GM18868 (cell line): ENCODE data around the gene TEX52.

Source experiments
- ATAC-seq: cut with Tn5 transposase; IDR thresholded peaks from one replicate; pipeline ENCODE4 v1.9.1; 2021; ENCODE audit warnings: mild to moderate bottlenecking, moderate library complexity; ENCODE audit not compliant: unreplicated experiment

Gene TEX52

DNA sequence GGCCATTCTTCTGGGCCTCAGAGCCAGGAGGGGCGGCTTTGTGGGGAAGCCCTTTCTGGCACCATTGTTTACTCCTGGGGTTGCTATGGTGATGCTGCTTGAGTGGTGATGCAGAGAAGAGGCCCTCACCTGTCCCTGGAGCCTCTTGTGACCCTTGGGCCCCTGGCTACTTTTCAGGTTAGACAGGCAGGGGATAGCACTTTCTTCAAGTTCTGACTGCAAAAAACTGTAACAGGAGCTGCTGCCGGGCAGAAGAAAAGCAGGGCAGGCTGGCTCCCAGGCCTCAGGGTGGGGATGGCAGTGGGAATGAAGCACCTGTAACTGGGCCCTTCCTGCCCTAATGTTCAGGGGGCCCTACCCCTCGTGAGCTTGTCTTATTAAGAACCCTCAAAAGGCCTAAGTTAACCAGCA, at the start of gene TEX52:
TSS of gene TEX52 (minus strand) at position 19 of the 411 bp plus-strand sequence. CDS start at position 6, 13 bp downstream.
- no peak for ATAC-seq

DNA sequence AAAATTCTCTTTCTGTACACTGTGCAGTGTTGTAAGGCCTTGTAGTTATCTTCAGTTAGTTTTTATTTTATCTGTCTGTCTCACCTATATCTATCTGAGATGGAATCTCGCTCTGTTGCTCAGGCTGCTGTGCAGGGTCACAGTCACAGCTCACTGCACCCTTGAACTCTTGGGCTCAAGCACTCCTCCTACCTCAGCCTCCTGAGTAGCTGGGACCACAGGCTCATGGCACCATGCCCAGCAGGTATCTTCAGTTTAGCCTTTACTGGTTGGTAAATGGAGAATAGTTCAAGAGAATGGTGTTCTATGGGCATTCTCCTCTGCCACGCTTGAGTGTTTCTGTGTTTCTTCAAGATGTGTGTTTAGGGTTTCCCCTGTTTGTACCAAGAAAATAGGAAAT, 47.4 kb upstream of the TEX52 start:
- ATAC-seq, result no peak

DNA sequence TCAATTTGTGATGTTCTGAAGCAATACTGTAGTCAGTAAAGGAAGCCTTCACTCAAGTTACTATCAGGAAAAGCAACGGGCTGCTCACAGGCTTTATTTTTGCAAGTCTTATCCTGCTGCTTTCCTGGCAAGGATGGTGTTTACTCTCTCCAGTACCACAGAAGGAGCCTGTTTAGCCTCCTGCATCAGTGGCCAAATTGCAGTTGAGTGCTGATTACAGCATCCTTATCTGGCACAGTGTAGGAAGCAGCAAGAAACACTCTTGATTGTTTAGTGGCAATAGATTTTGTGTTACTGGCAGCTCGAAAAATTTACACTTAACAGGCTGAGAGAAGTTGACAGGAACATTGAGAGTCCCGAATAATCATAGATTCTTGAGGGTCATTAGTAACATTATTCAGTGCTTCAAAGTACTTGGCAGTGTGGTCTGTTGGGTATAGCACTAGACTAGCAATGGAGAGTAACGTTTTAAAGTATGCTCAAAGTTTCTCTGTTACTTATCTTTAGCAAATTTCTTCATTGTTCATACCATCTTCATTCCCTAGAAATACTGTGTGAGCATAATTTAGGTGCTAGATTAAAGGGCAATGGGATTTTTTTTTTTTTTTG, 45.5 kb upstream of the TEX52 start:
- no peak for ATAC-seq

DNA sequence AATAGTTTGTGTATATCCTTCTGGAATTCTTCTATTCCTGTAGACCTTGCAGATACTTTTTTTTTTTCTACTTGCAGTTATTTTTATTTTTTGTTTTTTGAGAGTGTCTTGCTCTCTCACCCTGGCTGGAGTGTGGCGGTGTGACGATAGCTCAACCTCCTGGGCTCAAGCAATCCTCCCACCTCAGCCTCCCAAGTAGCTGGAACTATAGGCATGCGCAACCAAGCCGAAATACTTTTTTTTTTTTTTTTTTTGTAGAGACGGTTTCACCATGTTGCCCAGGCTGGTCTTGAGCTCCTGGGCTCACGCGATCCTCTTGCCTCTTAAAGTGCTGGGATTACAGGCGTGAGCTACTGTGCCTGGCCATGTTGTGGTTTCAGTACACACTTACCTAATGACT, 43.8 kb upstream of the TEX52 start:
- ATAC-seq, result no peak

DNA sequence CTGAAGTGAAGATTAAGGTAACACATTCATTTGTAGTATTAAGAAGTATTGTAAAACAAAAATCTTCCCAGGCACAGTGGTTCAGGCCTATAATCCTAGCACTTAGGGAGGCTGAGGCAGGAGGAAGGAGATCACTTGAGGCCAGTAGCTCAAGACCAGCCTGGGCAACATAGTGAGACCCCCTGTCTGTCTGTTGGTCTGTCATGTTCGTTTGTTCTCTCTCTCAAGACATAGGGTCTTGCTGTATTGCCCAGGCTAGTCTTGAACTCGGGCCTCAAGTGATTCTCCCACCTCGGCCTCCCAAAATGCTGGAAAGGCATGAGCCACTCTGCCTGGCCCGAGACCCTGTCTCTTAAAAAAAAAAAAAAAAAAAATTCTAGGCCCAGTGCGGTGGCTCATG, 40.6 kb upstream of the TEX52 start:
- no peak for ATAC-seq

DNA sequence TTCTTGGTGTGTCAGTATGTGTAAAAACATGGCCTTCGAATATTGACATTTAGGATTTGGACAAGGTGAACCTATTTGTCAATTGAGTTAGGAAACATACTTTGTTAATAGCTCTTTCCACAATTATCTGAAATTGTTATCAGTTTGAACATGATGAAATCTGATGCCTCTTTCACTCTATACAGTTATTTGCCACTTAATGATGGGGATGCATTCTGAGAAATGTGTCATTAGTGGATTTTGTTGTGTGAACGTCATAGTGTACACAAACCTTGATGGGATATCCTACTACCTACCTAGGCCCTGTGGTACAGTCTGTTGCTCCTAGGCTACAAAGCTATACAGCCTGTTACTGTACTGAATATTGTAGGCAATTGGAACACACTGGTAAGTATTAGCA, 38.7 kb upstream of the TEX52 start:
- ATAC-seq, result no peak

DNA sequence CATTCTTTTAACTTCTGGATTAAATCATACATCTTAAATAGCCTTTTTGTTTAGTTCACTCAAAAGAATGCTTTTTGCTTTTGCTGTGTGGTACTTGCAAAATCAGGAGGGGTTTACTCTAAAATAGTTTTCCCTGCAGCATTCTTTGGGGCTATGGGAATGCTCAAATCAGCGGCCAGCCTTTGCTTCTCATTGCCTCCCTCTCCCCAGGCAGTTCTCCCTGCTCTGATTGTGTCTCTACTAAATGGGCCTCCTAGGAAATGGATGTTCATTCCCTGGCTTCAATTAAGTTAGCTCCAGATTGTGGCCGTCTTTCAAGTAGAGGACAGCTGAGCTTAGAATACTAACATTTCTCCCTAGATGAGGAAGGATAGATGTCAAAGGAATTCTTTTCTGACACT, 38.2 kb upstream of the TEX52 start:
- ATAC-seq, result no peak

DNA sequence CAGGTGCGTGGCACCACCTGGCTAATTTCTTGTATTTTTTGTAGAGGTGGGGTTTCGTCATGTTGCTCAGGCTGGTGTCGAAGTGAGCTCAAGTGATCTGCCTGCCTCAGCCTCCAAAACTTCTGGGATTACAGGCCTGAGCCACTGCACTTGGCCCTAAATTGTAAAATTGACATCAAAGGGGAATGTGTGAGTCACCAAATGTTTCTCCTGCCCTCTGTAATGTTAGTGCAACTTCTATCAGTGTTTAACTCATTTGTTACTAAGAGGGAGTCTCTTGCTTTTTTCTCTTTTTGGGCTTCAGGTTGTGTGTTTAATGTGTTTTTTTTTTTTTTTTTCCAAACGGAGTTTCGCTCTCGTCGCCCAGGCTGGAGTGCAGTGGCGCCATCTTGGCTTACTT, 36.2 kb upstream of the TEX52 start:
- no peak for ATAC-seq

DNA sequence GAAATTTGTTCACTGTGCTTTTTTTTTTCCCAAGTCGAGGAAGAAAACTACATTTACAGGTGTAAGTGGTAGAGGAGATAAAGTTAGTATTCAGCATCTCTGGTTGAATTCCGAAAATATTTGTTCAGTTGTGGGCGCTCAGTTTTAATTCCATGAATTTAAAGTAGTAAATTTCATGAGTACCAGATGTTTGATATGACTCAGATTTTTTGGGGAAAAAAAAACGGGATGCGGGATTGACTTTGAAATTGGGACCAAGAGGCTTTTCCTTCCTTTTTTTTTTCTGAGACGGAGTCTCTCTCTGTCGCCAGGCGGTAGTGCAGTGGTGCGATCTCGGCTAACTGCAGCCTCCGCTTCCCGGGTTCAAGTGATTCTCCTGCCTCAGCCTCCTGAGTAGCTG, 35.4 kb upstream of the TEX52 start:
- no peak for ATAC-seq

DNA sequence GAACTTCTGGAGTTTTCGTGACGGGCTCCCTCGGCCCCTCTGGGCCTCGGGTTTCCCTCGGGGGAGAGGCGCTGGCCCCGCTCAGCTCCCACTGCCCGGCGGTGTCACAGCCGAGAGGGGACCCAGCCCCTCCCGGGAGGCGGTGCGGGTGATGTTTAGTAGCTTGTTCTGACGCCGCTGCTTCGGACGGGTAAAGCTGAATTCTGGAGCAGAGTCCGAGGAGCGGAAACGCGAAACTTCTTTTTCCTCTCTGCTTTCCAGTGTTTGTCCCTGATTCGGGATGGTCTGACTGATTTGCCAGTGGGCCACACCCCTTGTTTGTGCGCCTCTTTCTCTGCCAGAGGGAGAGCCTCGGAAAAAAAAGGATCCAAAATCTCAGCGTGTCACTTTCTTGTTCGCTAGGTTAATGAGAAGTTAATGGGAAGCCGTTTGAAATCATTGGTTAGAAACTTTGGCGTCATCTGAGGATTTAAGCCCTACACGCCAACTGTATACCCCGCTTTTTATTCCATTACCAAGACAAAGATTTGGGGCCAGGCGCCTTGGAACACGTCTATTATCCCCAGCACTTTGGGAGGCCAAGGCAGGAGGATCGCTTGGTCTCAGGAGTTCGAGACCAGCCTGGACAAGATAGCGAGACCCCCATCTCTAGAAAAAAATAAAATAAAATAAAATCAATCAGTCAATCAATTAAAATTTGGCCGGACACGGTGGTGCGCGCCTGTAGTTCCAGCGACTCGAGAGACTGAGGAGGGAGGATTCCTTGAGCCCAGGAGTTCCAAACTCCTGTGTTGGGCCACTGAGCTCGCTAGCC, 34.6 kb upstream of the TEX52 start:
- ATAC-seq, result peak; percentile 10

DNA sequence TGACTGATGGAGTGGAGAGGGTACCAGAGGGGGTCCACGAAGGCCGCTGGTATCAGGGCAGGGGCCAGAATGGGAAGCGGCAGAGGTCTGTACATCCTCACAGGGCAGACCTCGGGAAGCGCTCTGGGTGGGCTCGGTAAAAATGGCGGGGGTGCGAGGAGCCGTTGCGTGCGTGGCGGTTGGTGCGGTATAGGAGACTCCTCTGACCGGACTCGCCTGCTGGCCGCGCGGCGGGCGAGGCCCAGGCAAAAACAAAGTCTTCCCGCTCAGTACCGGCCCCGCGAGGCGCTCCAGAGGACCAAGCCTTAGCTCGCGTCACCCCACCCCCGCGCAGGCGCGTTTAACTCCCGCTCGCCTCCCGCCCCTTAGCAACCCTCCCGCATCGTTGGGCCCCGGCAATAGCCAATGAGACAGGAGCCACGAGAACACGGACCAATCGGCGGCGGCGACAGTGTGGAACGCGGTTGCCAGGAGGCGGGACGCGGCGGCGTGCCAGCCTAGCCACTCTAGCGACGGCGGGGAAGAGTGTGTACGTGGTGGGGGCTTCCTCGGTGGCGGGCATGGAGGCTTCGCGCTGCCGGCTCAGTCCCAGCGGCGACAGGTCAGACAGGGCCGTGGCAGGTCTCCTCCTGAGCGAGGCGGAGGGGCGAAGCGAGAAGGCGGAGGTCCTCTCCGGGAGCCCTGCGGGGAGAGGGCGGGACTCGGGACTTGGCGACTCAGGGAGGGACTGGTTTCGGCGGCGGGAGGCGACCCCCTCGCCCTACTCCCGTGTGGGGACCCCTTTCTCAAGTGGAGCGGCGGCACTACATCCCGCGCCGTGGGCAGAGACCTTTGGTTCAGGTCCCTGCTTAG, 33.8 kb upstream of the TEX52 start, which contains the start of gene TULP3:
TSS of gene TULP3 (plus strand) at position 504 of the 852 bp plus-strand sequence. CDS start at position 561, 57 bp downstream.
- peak; percentile 97 for ATAC-seq

DNA sequence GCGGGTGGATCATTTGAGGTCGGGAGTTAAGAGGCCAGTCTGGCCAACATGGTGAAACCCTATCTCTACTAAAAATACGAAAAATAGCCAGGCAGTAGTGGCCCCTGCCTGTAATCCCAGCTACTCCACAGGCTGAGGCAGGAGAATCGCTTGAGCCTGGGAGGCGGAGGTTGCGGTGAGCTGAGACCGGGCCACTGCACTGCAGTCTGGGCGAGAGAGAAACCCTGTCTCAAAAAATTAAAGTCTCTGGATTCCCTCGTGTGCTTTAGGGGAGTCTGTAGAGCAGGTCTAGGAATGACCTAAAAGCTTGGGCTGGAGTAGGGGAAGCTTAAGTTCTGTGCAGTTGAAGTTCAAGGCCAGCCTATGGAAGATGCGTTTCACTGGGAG, 33.2 kb upstream of the TEX52 start:
- no peak for ATAC-seq

DNA sequence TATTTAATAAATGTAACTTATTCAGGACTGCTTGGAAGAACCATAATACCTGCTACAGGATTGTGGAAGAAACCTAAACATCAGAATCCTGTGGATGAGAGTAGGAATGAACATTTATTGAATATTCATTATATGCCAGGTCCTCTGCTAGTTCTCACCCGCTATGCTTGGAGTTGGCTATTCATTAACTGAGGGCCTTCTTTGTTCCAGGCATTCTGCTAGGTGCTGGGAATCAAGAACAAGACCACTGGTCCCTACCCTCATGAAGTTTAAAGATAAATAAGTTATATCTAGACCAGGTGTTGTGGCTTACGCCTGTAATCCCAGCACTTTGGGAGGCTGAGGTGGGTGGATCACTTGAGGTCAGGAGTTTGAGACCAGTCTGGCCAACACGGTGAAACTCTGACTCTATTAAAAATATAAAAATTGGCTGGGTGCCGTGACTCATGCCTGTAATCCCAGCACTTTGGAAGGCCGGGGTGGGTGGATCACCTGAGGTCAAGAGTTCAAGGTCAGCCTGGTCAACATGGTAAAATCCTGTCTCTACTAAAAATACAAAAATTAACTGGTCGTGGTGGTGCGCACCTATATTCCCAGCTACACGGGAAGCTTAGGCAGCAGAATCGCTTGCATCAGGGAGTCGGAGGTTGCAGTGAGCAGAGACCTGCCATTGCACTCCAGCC, 30.1 kb upstream of the TEX52 start:
- no peak for ATAC-seq

DNA sequence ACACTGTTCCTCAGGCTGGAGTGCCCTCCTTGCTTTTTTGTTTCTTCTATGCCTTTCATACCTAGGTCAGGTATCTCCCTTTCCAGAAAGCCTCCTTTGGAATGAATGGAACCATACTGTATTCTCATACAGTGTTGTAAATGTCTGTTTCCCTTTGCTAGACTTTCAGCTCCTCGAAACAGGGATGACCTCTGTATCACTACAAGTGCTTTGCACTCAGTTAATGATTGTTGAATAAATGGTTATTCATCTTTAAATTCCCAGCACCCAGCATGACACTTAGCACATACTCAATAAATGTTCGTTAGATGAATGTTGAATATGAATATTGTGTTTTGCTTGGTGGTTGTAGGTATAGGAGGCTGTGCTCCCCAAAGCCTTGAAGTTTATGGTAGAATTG, 28.0 kb upstream of the TEX52 start:
- no peak for ATAC-seq

DNA sequence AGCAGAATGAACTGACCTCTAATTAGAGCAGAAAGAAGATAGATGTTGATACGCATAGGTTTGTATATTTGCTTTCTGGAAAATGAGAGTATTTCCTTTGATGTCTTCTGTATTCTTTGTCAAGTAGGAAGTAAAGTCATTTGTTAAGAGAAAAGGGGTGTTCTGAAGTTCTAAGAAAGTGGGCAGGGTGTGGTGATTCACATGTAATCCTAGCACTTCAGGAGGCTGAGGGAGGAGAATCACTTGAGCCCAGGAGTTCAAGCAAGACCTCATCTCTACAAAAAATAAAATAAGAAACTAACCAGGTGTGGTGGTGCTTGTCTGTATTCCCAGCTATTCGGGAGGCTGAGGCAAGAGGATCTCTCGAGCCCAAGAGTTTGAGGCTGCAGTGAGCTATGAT, 23.0 kb upstream of the TEX52 start:
- ATAC-seq, result no peak

DNA sequence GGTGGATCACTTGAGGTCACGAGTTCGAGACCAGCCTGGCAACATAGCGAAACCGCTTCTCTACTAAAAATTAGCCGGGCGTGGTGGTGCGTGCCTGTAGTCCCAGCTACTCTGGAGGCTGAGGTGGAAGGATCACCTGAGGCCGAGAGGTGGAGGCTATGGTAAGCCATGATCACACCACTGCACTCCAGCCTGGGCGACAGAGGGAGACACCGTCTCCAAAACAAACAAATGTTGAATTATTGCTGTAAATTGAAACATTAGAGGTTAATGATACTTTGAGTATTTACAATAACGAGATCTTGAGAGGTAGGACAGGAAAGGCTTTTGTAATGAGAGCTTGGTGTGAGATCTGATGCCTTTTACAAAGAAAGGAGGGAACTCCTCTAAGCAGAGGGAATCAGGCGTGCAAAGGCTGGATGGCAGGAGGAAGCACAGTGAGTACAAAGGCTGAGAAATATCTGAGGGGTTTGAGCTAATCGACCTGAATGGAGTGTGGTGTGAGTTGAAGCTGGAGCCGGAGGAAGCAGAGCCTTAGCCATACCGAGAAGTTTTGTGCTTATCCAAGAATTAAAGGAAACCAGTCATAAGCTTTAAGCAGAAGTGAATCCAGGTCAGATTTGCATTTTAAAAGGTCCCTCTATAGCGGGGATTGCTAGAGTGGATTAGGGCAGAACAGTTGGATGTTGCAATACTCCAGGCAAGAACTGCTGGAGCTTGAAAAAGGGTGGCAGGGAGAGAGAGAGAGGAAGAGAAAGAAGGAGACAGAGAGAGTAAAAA, 21.3 kb upstream of the TEX52 start:
- no peak for ATAC-seq

DNA sequence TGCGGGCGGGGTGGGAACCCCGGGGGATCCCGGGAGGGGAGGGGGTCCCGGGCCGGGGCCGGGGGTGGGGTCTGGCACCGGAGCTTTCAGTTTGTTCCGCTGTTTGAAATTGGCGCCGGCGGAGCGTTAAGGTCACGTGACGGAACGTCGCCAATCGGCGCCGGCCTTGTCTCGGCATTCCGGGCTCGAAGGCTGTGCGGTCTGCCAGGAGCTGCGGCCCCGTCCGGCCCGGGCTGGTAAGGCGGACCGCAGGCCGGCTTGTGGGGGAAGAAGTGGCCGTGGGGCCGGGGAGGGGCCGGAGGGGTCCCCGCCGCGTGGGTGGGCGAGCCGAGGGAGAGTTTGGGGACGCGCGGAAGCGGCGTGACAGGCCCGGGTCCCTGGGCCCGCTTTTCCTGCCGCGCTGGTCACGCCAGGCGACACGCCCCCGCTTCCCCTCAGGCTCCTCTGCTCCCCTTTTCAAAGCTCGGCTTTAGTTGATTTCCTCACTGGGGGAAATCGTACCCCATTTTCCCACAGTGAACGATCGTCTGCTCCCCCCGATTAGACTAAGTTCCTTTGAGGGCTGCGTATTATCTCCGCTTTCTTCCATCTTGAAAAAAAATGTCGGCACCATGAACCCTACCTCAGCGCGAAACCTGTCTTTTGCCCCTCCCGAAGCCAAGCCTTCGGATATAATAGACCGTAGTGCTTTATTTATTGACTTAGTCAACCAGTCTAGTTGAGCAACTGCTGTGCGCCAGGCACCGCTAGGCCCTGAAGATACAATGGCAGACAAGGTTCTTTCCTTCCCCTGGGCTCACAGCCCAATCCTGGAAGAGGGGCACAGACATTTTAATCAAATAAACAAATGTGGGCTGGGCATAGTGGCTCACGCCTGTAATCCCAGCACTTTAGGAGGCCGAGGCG, 20.5 kb upstream of the TEX52 start, which contains the start of the genes FOXM1 and RHNO1:
TSS of gene FOXM1 (minus strand) at position 128 of the 906 bp plus-strand sequence. CDS start 2,696 bp downstream, outside the sequence.
TSS of gene RHNO1 (plus strand) at position 177 of the 906 bp plus-strand sequence. CDS start 8,144 bp downstream, outside the sequence.
- ATAC-seq, result peak; percentile 71

DNA sequence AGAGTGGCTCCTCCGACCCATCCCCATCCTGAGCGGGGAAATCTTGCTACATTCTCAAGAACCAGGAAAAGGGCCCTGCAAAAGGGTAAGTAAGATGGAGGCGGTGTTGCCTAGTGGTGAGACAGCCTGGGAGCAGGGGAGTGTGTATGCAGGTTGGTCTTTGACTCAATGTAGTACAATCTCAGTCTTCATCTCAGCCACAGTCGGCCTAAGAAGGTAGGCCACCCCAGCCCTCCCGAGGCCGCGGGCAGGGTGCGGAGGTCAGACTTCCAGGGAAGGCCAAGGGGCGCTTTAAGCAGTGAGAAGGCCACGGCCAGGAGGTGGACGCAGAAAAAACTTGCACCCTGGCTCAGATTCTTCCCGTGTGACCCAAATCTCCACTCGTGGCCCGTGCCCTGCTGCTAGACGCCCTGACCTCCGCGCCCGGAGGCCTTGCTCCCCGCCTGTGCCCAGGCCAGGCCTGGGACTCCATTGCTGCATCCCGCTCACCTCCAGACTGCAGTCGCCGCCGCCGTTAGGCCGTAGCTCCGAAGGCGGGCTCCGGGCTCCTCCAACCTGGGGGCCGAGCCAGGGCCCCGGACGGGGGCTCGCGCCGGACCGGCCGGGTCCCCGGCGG, 19.7 kb upstream of the TEX52 start:
- ATAC-seq, result peak; percentile 43
